GM18526 (cell line): Measurements from ENCODE around the gene KRTAP1-5.
"Not testable (repeated sequence)": the region's sequence is repeated elsewhere in the genome, so short reads cannot be mapped to it uniquely, and the experiment has no call there.

Source experiments
- POLR2A ChIP-seq: IDR thresholded peaks from 3 replicates; pipeline ENCODE4 v1.6.1; 2011; ENCODE audit not compliant: insufficient read length; ENCODE audit errors: extremely low read depth

Gene KRTAP1-5

GRCh38 chr17:41048441-41048840, 21.4 kb upstream of the KRTAP1-5 start:
- no peak for TF ChIP-seq POLR2A

DNA sequence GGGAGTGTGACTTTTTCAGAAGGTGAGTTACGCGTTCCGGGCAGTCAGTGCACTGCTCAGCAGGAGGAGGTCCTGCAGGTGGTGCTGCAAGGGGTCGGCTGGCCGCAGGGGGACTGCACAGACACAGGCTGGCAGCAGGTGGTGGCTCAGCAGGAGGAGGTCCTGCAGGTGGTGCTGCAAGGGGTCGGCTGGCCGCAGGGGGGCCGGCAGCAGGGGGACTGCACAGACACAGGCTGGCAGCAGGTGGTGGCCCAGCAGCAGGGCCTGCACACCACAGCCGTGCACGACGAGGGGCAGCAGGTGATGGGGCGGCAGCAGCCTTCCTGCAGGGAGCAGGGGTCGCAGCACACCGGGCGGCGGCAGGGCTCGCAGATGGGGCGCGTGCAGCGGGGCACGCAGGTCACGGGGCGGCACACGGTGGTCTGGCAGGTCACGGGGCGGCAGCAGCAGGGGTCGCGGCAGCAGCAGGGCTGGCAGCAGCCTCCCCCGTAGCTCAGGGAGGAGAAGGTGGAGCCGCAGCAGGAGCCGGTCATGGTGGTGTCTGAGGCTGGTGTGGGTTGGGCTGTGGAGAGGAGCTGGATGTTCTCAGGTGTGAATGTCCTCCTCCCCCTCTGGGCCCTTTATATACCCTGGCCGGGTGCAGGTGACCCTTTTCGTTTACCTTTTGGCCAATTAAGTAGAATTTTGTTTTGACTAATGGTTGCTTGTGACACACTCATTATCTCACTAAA, 19.9 kb upstream of the KRTAP1-5 start, which contains the start of gene KRTAP2-1:
Gene KRTAP2-1, minus strand, starts transcription at position 582 of the 731 bp plus-strand sequence. Its CDS starts 49 bp downstream, at position 533.
- TF ChIP-seq POLR2A = not testable (repeated sequence)

GRCh38 chr17:41042953-41043352, 15.9 kb upstream of the KRTAP1-5 start:
- no peak for TF ChIP-seq POLR2A

DNA sequence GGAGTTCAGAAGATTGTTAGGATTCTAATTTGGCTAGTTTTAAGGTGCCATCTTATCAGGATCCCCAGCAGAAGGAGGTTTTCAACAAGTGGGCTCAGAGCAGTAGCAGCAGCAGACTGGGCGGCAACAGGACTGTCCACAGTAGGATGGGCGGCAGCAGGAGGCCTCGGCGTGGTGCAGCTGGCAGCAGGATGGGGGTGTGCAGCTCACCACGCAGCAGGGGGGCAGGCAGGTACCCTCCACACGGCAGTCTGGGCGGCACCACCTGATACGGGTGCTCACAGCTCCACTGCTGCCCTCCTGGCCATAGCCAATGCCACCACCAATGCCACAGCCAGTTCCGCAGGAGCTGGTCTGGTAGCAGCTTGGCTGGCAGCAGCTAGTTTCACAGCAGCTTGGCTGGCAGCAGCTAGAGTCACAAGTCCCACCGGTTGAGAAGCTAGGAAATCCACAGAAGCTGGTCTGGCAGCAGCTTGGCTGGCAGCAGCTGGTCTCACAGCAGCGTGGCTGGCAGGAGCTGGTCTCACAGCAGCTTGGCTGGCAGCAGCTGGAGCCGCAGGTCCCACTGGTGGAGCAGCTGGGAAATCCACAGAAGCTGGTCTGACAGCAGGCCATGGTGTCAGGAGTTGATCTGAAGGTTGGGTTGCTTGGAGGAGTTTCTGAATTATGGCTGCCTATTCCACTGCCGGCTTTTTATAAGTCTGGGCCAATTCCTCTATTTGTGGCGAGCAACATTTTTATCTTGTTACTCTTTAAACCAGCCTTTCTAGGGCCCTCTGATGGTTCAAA, 14.0 kb upstream of the KRTAP1-5 start, which contains the start of gene KRTAP1-1:
Gene KRTAP1-1, minus strand, starts transcription at position 668 of the 789 bp plus-strand sequence. Its CDS starts 53 bp downstream, at position 615.
- TF ChIP-seq POLR2A = not testable (repeated sequence)

- no peak for TF ChIP-seq POLR2A
These were observed 10.9 kb upstream of the KRTAP1-5 start for GRCh38 chr17:41037853-41038350.

- TF ChIP-seq POLR2A = not testable (repeated sequence)
These were observed 7.4 kb upstream of the KRTAP1-5 start, which contains the start of gene KRTAP1-3 for GRCh38 chr17:41034346-41034935. TSS of gene KRTAP1-3 (minus strand) at chr17:41034874. CDS start at chr17:41034821, 53 bp downstream.

- TF ChIP-seq POLR2A = no peak
These were observed 2.7 kb upstream of the KRTAP1-5 start, which contains the start of gene KRTAP1-4 for GRCh38 chr17:41029633-41030245. TSS of gene KRTAP1-4 (minus strand) at chr17:41030195. CDS start at chr17:41030078, 117 bp downstream.

GRCh38 chr17:41024697-41025096, 2.3 kb downstream of the KRTAP1-5 start:
- no peak for TF ChIP-seq POLR2A

GRCh38 chr17:41020336-41020735, 6.7 kb downstream of the KRTAP1-5 start:
- TF ChIP-seq POLR2A = no peak

DNA sequence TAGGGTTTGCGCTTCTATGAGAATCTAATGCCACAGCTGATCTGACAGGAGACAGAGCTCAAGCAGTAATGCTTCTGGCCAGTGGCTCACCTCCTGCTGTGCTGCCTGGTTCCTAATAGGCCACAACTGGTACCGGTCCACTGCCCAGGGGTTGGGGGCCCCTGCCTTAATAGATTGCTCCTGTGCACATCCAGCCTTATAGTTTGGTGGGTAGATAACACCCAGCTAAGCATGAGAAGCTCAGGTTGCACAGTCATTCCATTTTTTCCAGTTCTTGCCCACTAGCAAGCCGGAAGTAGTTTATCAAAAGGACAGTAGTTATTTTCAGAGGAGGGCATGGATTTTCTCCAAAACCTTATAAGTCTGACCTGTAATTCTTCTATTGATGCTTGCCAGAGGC, 7.6 kb downstream of the KRTAP1-5 start:
- TF ChIP-seq POLR2A = no peak

- no peak for TF ChIP-seq POLR2A
These were observed 8.5 kb downstream of the KRTAP1-5 start for GRCh38 chr17:41018541-41018940.

DNA sequence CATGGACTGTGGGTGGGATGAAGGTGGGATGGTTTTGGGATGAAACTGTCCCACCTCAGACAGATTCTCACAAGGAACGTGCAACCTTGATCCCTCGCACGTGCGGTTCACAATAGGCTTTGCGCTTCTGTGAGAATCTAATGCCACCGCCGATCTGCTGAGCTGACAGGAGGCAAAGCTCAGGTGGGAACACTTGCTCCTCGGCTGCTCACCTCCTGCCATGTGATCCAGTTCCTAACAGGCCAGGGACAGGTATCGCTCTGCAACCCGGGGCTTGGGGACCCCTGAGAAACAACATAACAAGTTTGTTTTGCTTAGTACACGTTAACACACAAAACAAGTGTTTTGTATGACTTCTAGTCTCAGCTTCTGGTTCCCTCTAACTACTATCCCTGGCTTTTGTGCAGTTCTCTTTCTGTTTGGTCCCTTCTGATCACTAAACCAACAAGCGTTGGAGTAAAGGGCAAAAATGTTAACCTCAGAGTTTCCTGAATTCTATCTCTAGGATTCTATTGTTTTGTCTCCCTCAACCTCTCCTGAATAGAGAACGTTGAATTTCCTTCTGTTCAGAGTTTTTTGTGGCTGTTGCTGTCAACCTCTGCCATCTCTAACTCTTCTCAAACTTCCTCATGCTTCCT, 10.3 kb downstream of the KRTAP1-5 start:
- no peak for TF ChIP-seq POLR2A

GRCh38 chr17:41015454-41015853, 11.6 kb downstream of the KRTAP1-5 start:
- no peak for TF ChIP-seq POLR2A

- no peak for TF ChIP-seq POLR2A
These were observed 13.4 kb downstream of the KRTAP1-5 start for GRCh38 chr17:41013606-41014005.
